ENCODE results near the gene IGSF10. TPM values are rescaled to one million over a fixed set of nuclear protein-coding genes. Genes with fewer than 3 reads are reported as not detected.

Gene IGSF10
- total and polyA plus RNA-seq, 2 of the 13 experiments (the other 11 are each of a cell fraction or from before 2014, with no cell fraction given): 0.16 TPM; not detected in 1

DNA sequence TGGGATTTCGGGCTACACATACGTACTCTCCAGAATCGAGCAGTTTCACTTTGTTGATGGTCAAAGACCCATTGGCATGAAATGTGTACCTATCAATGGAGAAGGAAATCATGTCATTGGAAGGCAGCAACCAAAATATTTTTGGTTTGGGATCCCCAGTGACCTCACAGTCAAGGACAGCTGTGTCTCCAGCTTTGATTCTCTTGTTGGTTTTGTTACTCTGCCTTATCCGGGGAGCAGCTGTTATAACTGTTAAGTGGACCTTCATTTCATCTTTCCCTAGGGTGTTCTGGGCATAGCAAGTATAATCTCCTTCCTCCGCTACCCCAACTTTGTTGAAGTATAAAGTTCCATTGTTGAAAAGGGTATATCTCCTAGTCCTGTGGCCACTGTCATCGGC is 23.0 kb downstream of the IGSF10 start:
- no peak overlapping the region for H3K27ac ChIP-seq (ENCODE audit: extremely low read length, insufficient read depth, low read length)
- no peaks in the 10 kb centered on the region for H3K9me3 ChIP-seq (ENCODE audit: low read length)
- no peak for DNase-seq (ENCODE audit: low spot score)
- no peak overlapping the region for H3K4me2 ChIP-seq (ENCODE audit: low read depth, low read length)
- H3K4me1 ChIP-seq (ENCODE audit: insufficient read depth, low read length): no peaks in the 10 kb centered on the region
- no peak overlapping the region for H3K4me3 ChIP-seq (replicated peaks in 1 of 3; ENCODE audit: insufficient read depth in 1 of 3, low read depth in 2 of 3, low read length in 3 of 3)
- no TSS peak for BruUV-seq (replicated peaks)
- 56% methylated on average over 6 of the region's 6 CpGs for WGBS (ENCODE audit: low lambda C conversion rate)
- intact Hi-C loops (cut with micrococcal nuclease; ENCODE audit: unreplicated experiment): loop anchor here (2.0 kb wide), 1 partner anchor 31 kb away; no protein-coding TSS in a partner anchor
- H3K36me3 ChIP-seq (replicated peaks in 1 of 2; ENCODE audit: control insufficient read depth in 1 of 2, insufficient read depth in 2 of 2, low read length in 2 of 2): no peaks in the 10 kb centered on the region
- TF ChIP-seq ZNF331 (CRISPR knock-in tag; IDR thresholded peaks at IDR 0.05) (no peak), CBFB (CRISPR knock-in tag; IDR thresholded peaks at IDR 0.05) (no peak), CHCHD3 (CRISPR knock-in tag; IDR thresholded peaks at IDR 0.05) (no peak), RBAK (CRISPR knock-in tag; IDR thresholded peaks at IDR 0.05) (no peak), ZNF496 (CRISPR knock-in tag; IDR thresholded peaks at IDR 0.05; ENCODE audit: insufficient replicate concordance) (no peak)
- TF ChIP-seq, protein P1, sequence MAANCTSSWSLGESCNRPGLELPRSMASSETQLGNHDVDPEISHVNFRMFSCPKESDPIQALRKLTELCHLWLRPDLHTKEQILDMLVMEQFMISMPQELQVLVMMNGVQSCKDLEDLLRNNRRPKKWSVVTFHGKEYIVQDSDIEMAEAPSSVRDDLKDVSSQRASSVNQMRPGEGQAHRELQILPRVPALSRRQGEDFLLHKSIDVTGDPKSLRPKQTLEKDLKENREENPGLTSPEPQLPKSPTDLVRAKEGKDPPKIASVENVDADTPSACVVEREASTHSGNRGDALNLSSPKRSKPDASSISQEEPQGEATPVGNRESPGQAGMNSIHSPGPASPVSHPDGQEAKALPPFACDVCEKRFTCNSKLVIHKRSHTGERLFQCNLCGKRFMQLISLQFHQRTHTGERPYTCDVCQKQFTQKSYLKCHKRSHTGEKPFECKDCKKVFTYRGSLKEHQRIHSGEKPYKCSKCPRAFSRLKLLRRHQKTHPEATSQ (CRISPR knock-in tag; IDR thresholded peaks at IDR 0.05; ENCODE audit: borderline replicate concordance): no peak
- H2AFZ ChIP-seq (ENCODE audit: low read length): no peak overlapping the region
- in situ Hi-C loops (cut with HindIII; ENCODE audit: extremely low pct_ligation_motif_present, low pct_unique_long_range_greater_than_20kb): no loop called here
- FAIRE-seq: no peak
- H3K79me2 ChIP-seq (ENCODE audit: insufficient read depth, low read length): no peaks in the 10 kb centered on the region
- ChIA-PET POLR2A (no interaction called here), CTCF (ENCODE audit: low intra/inter-chr PET ratio, low total read pairs) (no interaction called here)
- H3K9ac ChIP-seq (ENCODE audit: insufficient read depth, low read depth, low read length): no peak overlapping the region
- H4K20me1 ChIP-seq (ENCODE audit: insufficient read depth, low read length): no peaks in the 10 kb centered on the region
- H3K27me3 ChIP-seq (ENCODE audit: control insufficient read depth in 1 of 2, insufficient read depth in 2 of 2, low read length in 2 of 2): 0 out of 5 replicates have a peak, but pooled peaks cover 0 to 3% of the 10 kb centered on the region in 2 experiments
- no peak for ATAC-seq

GRCh38 chr3:151436675-151437446 is 24.0 kb downstream of the IGSF10 start:
- intact Hi-C loops (cut with micrococcal nuclease; ENCODE audit: unreplicated experiment): no loop called here
- H3K4me3 ChIP-seq (replicated peaks in 1 of 3; ENCODE audit: insufficient read depth in 1 of 3, low read depth in 2 of 3, low read length in 3 of 3): no peak overlapping the region
- BruUV-seq (replicated peaks): no TSS peak
- no peak overlapping the region for H3K9ac ChIP-seq (ENCODE audit: insufficient read depth, low read depth, low read length)
- H3K4me2 ChIP-seq (ENCODE audit: low read depth, low read length): no peak overlapping the region
- H3K27me3 ChIP-seq (ENCODE audit: control insufficient read depth in 1 of 2, insufficient read depth in 2 of 2, low read length in 2 of 2): 0 out of 5 replicates have a peak, but pooled peaks cover 0 to 3% of the 10 kb centered on the region in 2 experiments
- ChIA-PET CTCF (ENCODE audit: low intra/inter-chr PET ratio, low total read pairs) (no interaction called here), POLR2A (no interaction called here)
- ATAC-seq (no peak), DNase-seq (ENCODE audit: low spot score) (no peak), FAIRE-seq (no peak)
- in situ Hi-C loops (cut with HindIII; ENCODE audit: extremely low pct_ligation_motif_present, low pct_unique_long_range_greater_than_20kb): no loop called here
- 31% methylated on average over 8 of the region's 8 CpGs for WGBS (ENCODE audit: low lambda C conversion rate)
- H3K36me3 ChIP-seq (replicated peaks in 1 of 2; ENCODE audit: control insufficient read depth in 1 of 2, insufficient read depth in 2 of 2, low read length in 2 of 2): no peaks in the 10 kb centered on the region
- no peaks in the 10 kb centered on the region for H3K4me1 ChIP-seq (ENCODE audit: insufficient read depth, low read length)
- no peak overlapping the region for H3K27ac ChIP-seq (ENCODE audit: extremely low read length, insufficient read depth, low read length)
- H3K79me2 ChIP-seq (ENCODE audit: insufficient read depth, low read length): no peaks in the 10 kb centered on the region
- no peaks in the 10 kb centered on the region for H4K20me1 ChIP-seq (ENCODE audit: insufficient read depth, low read length)
- no peaks in the 10 kb centered on the region for H3K9me3 ChIP-seq (ENCODE audit: low read length)
- TF ChIP-seq SRSF9 (IDR thresholded peaks at IDR 0.05; ENCODE audit: borderline replicate concordance, insufficient read depth, low read depth, low read length, poor library complexity, severe bottlenecking) (no peak), BHLHE40 (IDR thresholded peaks at IDR 0.05; ENCODE audit: low read length) (no peak), HDAC2 (CRISPR knock-in tag; IDR thresholded peaks at IDR 0.05) (no peak), ATRX (CRISPR knock-in tag; IDR thresholded peaks at IDR 0.05; ENCODE audit: borderline replicate concordance) (no peak), KDM2A (CRISPR knock-in tag; IDR thresholded peaks at IDR 0.05; ENCODE audit: borderline replicate concordance, low read depth) (no peak), PHF8 (CRISPR knock-in tag; IDR thresholded peaks at IDR 0.05) (no peak), HNRNPH1 (optimal IDR thresholded peaks at IDR 0.05; ENCODE audit: low read depth, low read length) (no peak)
- TF ChIP-seq, protein P2, sequence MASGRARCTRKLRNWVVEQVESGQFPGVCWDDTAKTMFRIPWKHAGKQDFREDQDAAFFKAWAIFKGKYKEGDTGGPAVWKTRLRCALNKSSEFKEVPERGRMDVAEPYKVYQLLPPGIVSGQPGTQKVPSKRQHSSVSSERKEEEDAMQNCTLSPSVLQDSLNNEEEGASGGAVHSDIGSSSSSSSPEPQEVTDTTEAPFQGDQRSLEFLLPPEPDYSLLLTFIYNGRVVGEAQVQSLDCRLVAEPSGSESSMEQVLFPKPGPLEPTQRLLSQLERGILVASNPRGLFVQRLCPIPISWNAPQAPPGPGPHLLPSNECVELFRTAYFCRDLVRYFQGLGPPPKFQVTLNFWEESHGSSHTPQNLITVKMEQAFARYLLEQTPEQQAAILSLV (CRISPR knock-in tag; IDR thresholded peaks at IDR 0.05; ENCODE audit: borderline replicate concordance): no peak
- H2AFZ ChIP-seq (ENCODE audit: low read length): no peak overlapping the region

Data from HepG2 (cell line).